Skin of body (tissue), 2 donors: Measurements from ENCODE around the gene ACP7. TPM values are rescaled to one million over a fixed set of nuclear protein-coding genes. Genes with fewer than 3 reads are reported as not detected.
"Not testable (repeated sequence)": the region's sequence is repeated elsewhere in the genome, so short reads cannot be mapped to it uniquely, and the experiment has no call there.

Experiments
- DNase-seq: peaks from one replicate; lab custom pipeline; 2025; lab: John Stamatoyannopoulos, UW
- total RNA-seq: library from RNA; depleted of rRNA; stranded (reverse); fragments of >200 nt; gene quantifications from one replicate; pipeline ENCODE4 v1.2.3, GENCODE V29; 2014

The ACP7 gene, protein sequence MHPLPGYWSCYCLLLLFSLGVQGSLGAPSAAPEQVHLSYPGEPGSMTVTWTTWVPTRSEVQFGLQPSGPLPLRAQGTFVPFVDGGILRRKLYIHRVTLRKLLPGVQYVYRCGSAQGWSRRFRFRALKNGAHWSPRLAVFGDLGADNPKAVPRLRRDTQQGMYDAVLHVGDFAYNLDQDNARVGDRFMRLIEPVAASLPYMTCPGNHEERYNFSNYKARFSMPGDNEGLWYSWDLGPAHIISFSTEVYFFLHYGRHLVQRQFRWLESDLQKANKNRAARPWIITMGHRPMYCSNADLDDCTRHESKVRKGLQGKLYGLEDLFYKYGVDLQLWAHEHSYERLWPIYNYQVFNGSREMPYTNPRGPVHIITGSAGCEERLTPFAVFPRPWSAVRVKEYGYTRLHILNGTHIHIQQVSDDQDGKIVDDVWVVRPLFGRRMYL
- total RNA-seq: 5.2 TPM

DNA sequence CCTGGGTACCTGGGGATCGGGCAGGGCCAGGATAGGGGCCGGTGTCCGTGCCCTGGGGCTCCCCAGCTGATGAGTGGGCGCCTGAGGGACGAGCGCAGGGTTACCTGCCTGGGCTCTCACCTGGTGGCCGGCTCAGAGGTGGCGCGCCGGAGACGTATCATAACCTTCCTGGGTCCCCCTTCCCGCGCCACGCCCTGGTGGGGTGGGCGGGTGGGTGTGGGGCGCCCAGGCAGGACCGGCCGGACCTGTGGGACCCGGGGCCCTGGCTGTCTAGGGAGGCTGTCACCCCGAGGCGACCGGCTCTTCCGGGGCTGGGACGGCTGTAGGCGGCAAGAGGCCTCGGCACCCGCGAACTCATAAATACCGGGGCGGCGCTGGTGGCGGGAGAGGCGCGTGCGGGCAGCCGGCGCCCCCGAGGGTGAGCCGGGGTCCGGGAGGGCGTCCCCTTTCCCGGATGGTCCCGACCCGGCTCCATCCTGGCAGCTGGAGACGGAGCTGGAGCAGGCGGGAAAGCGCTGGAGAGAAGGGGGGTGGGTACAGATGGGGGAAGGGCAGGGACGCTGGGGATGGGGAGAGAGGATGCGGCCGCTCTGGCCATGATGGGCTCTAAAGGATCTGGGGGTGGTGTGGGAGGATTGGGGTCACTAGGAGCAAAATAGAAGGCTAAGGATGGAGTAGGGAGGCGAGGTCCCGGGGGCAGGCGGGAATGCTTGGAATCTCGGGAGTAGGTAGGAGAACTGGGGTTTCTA lies at the start of gene ACP7:
TSS of gene ACP7 (plus strand) at position 386 of the 749 bp plus-strand sequence. CDS start 902 bp downstream, outside the sequence.
- no peak for DNase-seq

GRCh38 chr19:39036581-39036980 lies 47.6 kb upstream of the ACP7 start:
- no peak for DNase-seq

DNA sequence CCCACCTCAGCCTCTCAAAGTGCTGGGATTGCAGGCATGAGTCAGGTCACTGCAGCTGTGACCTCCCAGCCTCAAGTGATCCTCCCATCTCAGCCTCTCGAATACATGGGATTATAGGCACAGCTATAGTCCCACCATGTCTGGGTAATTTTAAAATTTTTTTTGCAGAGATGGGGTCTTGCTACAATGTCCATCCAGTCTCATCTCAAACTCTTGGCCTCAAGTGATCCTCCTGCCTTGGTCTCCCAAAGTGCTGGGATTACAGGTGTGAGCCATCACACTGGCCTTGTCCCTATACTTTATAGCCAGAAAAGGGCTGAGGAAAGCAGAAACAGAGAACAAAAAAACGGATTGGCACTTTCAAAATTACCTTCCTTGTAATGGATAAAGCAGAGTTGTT lies 47.0 kb upstream of the ACP7 start:
- no peak for DNase-seq

- no peak for DNase-seq
These were observed 46.1 kb upstream of the ACP7 start for GRCh38 chr19:39038098-39038497.

GRCh38 chr19:39045506-39045905 lies 38.7 kb upstream of the ACP7 start:
- no peak for DNase-seq

GRCh38 chr19:39046037-39046821 lies 37.9 kb upstream of the ACP7 start:
- no peak for DNase-seq

DNA sequence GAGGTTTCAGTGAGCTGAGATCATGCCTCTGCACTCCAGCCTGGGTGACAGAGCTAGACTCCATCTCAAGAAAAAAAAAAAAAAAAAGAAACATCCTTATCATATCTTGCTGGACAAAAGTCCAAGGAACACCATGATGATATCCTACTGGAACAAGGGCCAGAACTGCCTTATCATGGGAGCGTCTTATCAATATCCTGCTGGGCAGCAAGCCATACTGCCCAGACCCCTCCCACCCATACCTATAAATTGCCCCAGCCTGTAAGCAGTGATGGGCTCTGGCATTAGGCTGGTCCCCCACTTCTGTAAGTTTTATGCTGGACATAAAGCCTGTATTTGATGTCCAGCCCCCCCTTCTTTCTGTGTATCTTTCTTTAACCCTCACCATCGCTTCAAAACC lies 37.1 kb upstream of the ACP7 start:
- DNase-seq: no peak

DNA sequence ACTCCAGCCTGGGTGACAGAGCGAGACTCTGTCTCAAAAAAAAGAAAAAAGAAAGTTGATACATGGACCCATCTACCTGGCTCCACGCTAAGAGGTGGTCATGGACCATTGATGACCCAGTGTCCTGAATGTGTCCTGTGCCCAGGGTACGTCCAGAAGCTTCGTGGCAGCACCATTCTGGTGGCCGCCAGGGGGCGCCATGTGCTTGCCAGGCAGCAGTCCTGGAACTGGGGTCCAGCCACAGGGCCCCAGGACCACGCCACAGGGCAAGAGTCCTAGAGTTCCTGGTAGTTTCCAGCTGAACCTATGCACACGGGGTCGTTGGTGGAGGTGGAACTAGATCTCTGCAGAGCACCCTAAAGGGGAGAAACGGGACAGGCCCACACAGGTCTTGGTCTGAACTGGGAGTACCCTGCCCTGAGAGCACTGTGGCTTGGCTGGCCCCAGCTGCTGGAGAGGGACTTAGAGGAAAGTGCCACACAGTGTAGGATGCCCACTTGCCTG lies 31.9 kb upstream of the ACP7 start:
- DNase-seq: no peak

GRCh38 chr19:39052846-39053245 lies 31.3 kb upstream of the ACP7 start:
- no peak for DNase-seq

GRCh38 chr19:39053276-39054090 lies 30.7 kb upstream of the ACP7 start:
- no peak for DNase-seq

DNA sequence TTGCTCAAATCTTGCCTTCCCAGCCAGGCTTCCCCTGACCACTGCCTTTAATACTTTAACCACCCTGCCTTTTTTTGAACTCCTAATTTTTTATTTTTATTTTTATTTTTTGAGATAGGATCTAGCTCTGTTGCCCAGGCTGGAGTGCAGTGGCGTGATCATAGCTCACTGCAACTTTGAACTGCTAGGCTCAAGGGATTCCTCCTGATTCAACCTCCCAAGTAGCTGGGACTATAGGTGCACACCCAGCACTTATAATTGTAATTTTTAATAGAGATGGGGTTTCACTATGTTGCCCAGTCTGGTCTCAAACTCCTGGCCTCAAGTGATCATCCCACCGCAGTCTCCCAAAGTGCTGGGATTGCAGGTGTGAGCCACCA lies 30.1 kb upstream of the ACP7 start:
- DNase-seq: no peak

DNA sequence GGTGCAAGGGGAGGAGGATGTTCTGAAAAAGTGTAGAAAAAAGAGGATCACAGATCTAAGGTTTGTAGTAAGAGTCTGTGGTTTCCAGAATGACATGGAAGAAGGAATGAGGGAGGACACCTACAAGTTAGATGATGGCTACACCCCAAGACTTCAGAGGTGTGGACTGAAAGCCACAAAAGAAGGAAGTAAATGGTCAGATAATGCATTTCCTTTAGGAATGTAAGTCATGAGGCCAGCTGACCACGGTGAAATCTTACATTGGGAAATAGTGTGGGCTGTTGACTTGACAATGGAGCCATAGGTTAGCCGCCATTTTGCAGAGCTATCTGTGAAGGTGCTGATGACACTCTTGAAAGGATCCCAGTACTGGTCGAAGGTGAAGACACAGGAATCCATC lies 26.6 kb upstream of the ACP7 start:
- no peak for DNase-seq

- DNase-seq: no peak
These were observed 24.9 kb upstream of the ACP7 start for GRCh38 chr19:39059302-39059701.

GRCh38 chr19:39060171-39060570 lies 24.0 kb upstream of the ACP7 start:
- DNase-seq: no peak

- no peak for DNase-seq
These were observed 19.8 kb upstream of the ACP7 start for GRCh38 chr19:39064405-39064804.

- DNase-seq: no peak
These were observed 18.2 kb upstream of the ACP7 start for GRCh38 chr19:39065928-39066327.

- no peak for DNase-seq
These were observed 17.1 kb upstream of the ACP7 start for GRCh38 chr19:39067104-39067503.

GRCh38 chr19:39068259-39068658 lies 15.9 kb upstream of the ACP7 start:
- not testable (repeated sequence) for DNase-seq

DNA sequence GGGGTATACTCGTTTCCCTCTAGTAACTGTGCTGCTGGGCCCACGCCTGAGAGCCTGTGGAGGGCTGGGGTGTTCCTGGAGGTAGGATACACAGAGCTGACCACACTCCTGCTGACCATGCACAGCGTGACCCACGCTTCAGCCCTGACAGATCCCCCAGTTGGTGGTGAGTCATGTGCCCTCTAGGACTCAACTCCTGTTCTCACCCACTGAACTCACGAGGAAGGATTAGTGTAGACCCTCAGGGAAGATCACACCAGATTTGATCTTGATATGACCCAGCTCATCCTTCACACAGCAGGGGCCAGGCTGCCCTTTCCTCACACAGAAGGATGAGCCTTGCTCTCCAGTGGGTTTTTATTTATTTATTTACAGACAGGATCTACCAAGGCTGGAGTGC lies 13.3 kb upstream of the ACP7 start:
- no peak for DNase-seq

DNA sequence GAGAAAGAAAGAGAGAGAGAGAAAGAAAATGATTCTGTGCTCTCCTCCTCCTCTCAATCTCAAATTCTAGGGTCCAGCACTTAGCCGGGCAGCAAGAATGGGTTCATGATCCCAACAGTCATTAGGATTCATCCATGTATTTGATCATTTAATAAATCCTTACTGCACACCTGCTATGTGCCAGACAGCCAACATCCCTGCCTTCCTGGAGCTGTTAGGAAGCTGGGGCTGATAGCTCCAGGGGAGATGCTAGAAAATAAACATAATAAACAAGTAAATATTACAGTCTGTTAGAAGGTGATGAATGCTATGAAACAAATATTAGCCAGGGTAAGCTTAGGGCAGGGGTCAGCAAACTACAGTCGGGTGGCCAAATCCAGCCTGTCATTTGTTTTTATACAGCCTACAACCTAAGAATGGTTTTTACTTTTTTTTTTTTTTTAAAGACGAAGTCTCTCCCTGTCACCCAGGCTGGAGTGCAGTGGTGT lies 9.9 kb upstream of the ACP7 start:
- no peak for DNase-seq

GRCh38 chr19:39074942-39075341 lies 9.2 kb upstream of the ACP7 start:
- no peak for DNase-seq
